Neural progenitor cell (in vitro differentiated cells): ENCODE measurements around the gene TIMELESS.

Experiments used
- EZH2phosphoT487 ChIP-seq: fragments of 200-600 bp; sonication (generic); IDR thresholded peaks from 2 replicates; pipeline ENCODE4 v1.6.1; 2017; ENCODE audit warnings: antibody characterized with exemption
- TF ChIP-seq, protein P1 (sequence below): fragments of 200-600 bp; sonication (generic); IDR thresholded peaks from 2 replicates; pipeline ENCODE4 v1.5.1; 2017; ENCODE audit warnings: antibody characterized with exemption, mild to moderate bottlenecking

DNA sequence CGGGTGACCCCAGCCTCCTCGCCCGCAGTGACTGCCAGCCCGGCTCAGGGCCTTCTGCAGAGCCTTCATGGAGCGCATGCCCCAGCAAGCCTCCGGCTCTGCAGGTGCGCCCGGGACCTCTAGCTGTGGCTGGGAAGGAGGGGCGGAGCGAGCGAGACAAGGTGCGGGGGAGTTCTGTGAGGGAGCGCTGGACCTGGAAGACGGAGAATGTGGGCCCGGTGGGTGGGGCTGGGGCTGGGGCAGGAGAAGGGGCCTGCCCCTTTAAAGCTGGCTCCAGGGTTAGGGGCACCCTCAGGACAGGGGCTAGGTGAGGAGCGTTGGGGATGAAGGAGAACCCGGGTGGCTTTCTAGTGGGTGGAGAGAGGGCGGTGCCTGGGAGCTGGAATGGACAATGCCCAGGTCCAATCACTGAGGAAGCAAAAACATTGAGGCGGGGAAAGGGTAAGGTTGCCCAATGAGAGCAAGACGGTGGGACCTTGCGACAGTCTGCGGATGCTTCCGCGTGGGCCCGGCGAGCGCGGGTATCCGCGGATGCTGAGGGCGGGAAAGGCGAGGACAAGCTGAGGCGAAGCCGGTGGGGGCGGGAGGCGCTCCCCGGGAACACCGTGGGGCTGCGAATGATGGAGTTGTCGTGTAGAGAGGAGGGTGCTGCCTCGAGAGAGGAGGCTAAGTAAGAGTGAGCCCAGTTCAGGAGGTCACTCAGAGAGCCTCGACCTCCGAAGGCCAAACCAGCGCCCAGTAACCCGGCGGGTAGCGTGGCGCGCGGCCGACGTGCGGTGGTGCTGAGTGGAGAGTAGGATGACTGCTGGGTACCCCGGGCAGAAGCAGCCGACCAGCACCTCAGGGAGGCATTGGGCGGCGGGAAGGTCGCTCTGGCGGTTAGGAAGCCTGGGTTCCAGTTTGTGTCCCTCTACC lies 39.1 kb upstream of the TIMELESS start, which contains the start of gene GLS2:
- TF ChIP-seq, protein P1, sequence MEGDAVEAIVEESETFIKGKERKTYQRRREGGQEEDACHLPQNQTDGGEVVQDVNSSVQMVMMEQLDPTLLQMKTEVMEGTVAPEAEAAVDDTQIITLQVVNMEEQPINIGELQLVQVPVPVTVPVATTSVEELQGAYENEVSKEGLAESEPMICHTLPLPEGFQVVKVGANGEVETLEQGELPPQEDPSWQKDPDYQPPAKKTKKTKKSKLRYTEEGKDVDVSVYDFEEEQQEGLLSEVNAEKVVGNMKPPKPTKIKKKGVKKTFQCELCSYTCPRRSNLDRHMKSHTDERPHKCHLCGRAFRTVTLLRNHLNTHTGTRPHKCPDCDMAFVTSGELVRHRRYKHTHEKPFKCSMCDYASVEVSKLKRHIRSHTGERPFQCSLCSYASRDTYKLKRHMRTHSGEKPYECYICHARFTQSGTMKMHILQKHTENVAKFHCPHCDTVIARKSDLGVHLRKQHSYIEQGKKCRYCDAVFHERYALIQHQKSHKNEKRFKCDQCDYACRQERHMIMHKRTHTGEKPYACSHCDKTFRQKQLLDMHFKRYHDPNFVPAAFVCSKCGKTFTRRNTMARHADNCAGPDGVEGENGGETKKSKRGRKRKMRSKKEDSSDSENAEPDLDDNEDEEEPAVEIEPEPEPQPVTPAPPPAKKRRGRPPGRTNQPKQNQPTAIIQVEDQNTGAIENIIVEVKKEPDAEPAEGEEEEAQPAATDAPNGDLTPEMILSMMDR: no peak
- TF ChIP-seq EZH2phosphoT487: peak; percentile 29
